OCI-LY7 (cell line): Measurements from ENCODE around the gene CCNK.

Experiments
- CTCF ChIP-seq: fragments of 200-600 bp; sonication (generic); conservative IDR thresholded peaks from 2 replicates; pipeline ENCODE4 v1.5.1; 2014; ENCODE audit warnings: mild to moderate bottlenecking, antibody characterized with exemption, low read length, moderate library complexity, mixed read lengths
- EZH2phosphoT487 ChIP-seq: fragments of 200-600 bp; sonication (generic); IDR thresholded peaks from 2 replicates; pipeline ENCODE4 v1.6.1; 2018; ENCODE audit warnings: low read depth, borderline replicate concordance, mild to moderate bottlenecking, mixed run types, antibody characterized with exemption, low read length, moderate library complexity, mixed read lengths

- TF ChIP-seq CTCF (peak; percentile 86), EZH2phosphoT487 (no peak)
Measured at GRCh38 chr14:99518441-99519346, 37.5 kb downstream of the CCNK start.
